Measurements from ENCODE around the gene HOXA3. TPM values are rescaled to one million over a fixed set of nuclear protein-coding genes. Genes with fewer than 3 reads are reported as not detected.

The HOXA3 gene
- polyA plus RNA-seq, 2 of the 4 experiments (the other 2 are of a cell fraction) = 3.3 to 8.7 TPM

GRCh38 chr7:27119412-27119911, 32.9 kb downstream of the HOXA3 start (continued):
- TF ChIP-seq GATA3 (IDR thresholded peaks at IDR 0.05; ENCODE audit: borderline replicate concordance) = no peak
- TF ChIP-seq HMGXB4 (CRISPR knock-in tag; IDR thresholded peaks at IDR 0.05; ENCODE audit: borderline replicate concordance) = no peak

- ATAC-seq = no peak
- 54% methylated on average over 3 of the region's 3 CpGs for WGBS (ENCODE audit: missing lambda C conversion rate)
- Histone ChIP-seq H3K4me1 (peaks cover 57% of the 10 kb centered on the region), H3K4me2 (peak overlapping the region; percentile 88), H3K9me3 (no peaks in the 10 kb centered on the region), H3K27ac (peak overlapping the region; percentile 83 to 90; a peak in 5 of 6 replicates), H3K4me3 (no peak overlapping the region)
- DNase-seq (ENCODE audit: low read depth in 1 of 2, low spot score in 1 of 2) = no peak
- FAIRE-seq = no peak
- ChIA-PET POLR2A (interaction anchor here (1.3 kb wide), 1 partner anchor 13 kb away, joined by 3 read pairs; no protein-coding TSS in a partner anchor), CTCF (interaction anchor here (1.8 to 3.6 kb wide), 2 partner anchors 9 to 265 kb away, joined by 5 to 18 read pairs; no protein-coding TSS in a partner anchor)
- TF ChIP-seq PHF8 (IDR thresholded peaks at IDR 0.05; ENCODE audit: borderline replicate concordance, low read depth) = no peak
- no peak for TF ChIP-seq CHD2 (IDR thresholded peaks at IDR 0.05; ENCODE audit: low read length, partially characterized antibody)
- no peak for TF ChIP-seq MAFK (IDR thresholded peaks at IDR 0.05; ENCODE audit: partially characterized antibody)
- no peak for TF ChIP-seq ZNF302 (CRISPR knock-in tag; IDR thresholded peaks at IDR 0.05)
- TF ChIP-seq RNF2 (IDR thresholded peaks at IDR 0.05; ENCODE audit: borderline replicate concordance, low read depth) = no peak
- no peak for TF ChIP-seq NFE2L2 (conservative IDR thresholded peaks at IDR 0.05; ENCODE audit: low read length)
- TF ChIP-seq HOXB13 (CRISPR knock-in tag; IDR thresholded peaks at IDR 0.05; ENCODE audit: low read depth) = no peak
- no peak for TF ChIP-seq RCOR1 (IDR thresholded peaks at IDR 0.05; ENCODE audit: low read depth, low read length)
- no peak for TF ChIP-seq HOXB5 (CRISPR knock-in tag; IDR thresholded peaks at IDR 0.05)
- no peak for TF ChIP-seq KDM5A (IDR thresholded peaks at IDR 0.05)
- no peak for TF ChIP-seq KDM1A (IDR thresholded peaks at IDR 0.05; ENCODE audit: low read depth)
- TF ChIP-seq HOXA7 (CRISPR knock-in tag; IDR thresholded peaks at IDR 0.05) = no peak
- no peak for TF ChIP-seq NPAS2 (CRISPR knock-in tag; IDR thresholded peaks at IDR 0.05; ENCODE audit: borderline replicate concordance)
- TF ChIP-seq EHMT2 (IDR thresholded peaks at IDR 0.05; ENCODE audit: low read depth) = no peak
- TF ChIP-seq NR3C1 (IDR thresholded peaks at IDR 0.05) = no peak
- no peak for TF ChIP-seq SMC3 (IDR thresholded peaks at IDR 0.05)
- TF ChIP-seq RAD21 (conservative IDR thresholded peaks at IDR 0.05 in 1 of 2, IDR thresholded peaks at IDR 0.05 in 1 of 2) = no peak
- TF ChIP-seq SREBF2 (IDR thresholded peaks at IDR 0.05) = no peak
- TF ChIP-seq ELK1 (IDR thresholded peaks at IDR 0.05; ENCODE audit: low read depth, low read length) = no peak
- TF ChIP-seq RFX5 (IDR thresholded peaks at IDR 0.05) = no peak
Observed at GRCh38 chr7:27118580-27118979, 33.8 kb downstream of the HOXA3 start.

- ATAC-seq (peak in 1 of 2 experiments; percentile 5; a peak in 2 of 6 replicates), FAIRE-seq (no peak), DNase-seq (ENCODE audit: low read depth in 1 of 2, low spot score in 1 of 2) (peak in 1 of 2 experiments; percentile 59)
- WGBS (ENCODE audit: missing lambda C conversion rate) = 74% methylated on average over 19 of the region's 19 CpGs
- H3K4me1 ChIP-seq = peaks cover 51% of the 10 kb centered on the region
- H3K4me2 ChIP-seq = peak overlapping the region; percentile 88
- POLR2A ChIA-PET = interaction anchor here (1.3 kb wide), 1 partner anchor 13 kb away, joined by 3 read pairs; no protein-coding TSS in a partner anchor
- H3K9me3 ChIP-seq = no peaks in the 10 kb centered on the region
- TF ChIP-seq USF2 (IDR thresholded peaks at IDR 0.05) (0 out of 2 replicates have a peak, but pooled peaks have one; percentile 5), BCL3 (IDR thresholded peaks at IDR 0.05) (no peak)
- H3K27ac ChIP-seq = peak overlapping the region; percentile 83 to 90
- peak overlapping the region; percentile 44 for H3K4me3 ChIP-seq
- CTCF ChIA-PET = interaction anchor here (1.2 to 3.6 kb wide), 6 partner anchors 10 to 264 kb away, joined by 3 to 18 read pairs (median 4); no protein-coding TSS in a partner anchor
Observed at GRCh38 chr7:27117887-27118491, 34.4 kb downstream of the HOXA3 start.
